ENCODE measurements around the gene FAM135A.
"Not testable (repeated sequence)": the region's sequence is repeated elsewhere in the genome, so short reads cannot be mapped to it uniquely, and the experiment has no call there.

The FAM135A gene

DNA sequence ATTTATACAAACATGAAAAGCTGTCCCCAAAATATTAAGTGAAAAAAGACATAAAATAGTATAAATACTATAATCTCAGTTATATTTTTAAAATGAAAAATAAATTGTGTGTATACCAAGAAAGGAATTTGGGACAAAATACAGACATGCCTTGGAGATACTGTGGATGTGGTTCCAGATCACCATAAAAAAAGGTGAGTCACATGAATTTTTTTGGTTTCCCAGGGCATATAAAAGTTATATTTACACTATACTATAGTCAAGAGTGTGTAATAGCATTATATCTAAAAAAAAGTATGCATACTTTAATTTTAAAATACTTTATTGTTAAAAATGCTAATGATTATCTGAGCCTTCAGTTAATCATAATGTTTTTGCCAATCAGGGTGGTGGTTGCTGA lies 136.0 kb downstream of the FAM135A start:
- DNase-seq = no peak

DNA sequence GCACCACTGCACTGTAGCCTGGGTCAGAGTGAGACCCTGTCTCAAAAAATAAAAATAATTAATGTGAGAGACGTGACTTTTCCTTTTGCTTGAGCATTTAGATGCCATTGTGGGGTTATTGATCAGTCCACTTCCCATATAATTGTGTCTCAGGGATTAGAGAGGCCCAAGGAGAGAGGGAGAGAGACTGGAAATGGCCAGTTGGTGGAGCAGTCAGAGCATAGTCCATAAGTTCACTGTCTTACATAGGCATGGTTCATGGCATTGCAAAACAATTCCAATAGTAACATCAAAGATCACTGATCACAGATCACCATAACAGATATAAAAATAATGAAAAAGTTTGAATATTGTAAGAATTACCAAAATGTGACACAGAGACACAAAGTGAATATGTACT lies 138.3 kb downstream of the FAM135A start:
- no peak for DNase-seq

DNA sequence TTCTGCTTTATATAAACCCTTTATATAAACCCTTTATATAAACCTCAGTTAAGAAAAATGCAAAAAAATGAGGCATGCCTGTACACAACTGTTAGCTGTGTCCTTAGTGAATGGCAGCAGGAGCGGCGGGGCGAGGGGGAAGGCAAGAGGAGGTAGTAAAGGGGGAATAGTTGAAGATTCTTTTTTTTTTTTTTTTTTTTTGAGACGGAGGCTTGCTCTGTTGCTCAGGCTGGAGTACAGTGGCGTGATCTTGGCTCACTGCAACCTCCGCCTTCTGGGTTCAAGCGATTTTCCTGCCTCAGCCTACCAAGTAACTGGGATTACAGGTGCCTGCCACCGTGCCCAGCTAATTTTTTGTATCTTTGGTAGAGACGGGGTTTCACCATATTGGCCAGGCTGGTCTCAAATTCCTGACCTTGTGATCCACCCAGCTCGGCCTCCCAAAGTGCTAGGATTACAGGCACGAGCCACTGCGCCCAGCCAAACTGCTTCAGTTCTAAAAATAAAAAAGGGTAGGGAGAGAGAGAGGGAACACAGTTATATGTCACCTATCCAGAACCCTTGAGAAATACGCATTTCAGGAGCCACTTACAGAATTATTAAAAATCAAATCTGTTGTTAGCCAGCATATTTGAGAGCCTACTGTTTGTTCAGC lies 139.1 kb downstream of the FAM135A start:
- DNase-seq = not testable (repeated sequence)

DNA sequence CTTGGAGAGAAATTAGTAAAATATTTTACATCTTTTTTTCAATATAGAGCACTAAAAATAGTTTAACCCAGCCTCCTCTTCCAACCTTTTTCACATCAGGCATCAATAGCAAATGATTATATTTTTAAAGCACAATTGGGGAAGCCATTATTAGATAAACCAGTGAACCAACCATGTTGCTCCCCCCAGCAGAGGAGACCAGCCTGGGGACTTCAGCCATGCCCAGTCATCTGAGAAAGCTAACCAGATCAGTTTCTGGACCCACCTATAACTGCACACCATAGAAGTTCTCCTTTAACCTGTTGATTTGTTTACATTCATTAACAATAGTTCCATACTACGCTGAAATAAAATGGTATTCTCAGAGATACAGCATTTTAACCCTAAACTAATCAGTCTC lies 139.7 kb downstream of the FAM135A start:
- no peak for DNase-seq

DNA sequence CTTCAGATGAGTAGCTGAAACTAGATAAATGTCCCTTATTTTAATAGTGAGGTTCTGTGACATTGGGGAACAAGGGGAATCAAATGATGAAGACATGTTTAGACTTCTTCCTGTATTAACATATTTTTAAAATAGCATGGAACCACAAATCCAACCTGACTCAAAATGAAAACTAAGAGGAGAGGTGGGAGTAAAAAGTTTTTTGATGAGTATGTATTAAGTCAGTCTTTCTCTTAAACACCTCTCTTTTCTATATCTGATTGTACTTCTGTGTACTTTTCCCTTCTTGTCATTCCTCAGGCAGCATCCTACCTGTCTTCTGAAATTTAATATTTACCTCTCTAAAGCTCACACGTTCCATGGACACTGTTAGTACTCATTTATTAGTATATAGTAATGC lies 144.7 kb downstream of the FAM135A start:
- no peak for DNase-seq

GRCh38 chr6:70562401-70562800 lies 149.1 kb downstream of the FAM135A start:
- DNase-seq = not testable (repeated sequence)

DNA sequence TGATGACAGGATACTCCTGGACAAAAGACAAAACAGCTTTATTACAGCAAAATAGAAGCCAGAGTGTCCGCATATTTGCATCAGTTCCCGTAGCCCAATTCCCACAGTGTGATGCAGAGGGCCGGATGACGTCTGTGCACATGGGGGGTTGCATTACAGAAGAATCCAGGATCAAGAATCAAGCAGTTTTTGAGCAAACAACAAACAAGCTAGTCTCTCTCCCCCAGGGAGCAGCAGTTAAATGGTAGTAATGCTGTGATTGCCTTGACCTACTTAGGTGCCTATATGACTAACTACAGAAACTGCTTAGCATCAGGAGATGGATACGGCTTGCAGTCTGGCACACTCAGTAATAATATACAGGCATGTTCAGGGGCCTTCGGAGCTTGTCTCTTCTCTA lies 150.2 kb downstream of the FAM135A start:
- DNase-seq = no peak

GRCh38 chr6:70566751-70567382 lies 153.6 kb downstream of the FAM135A start, which contains the start of gene SDHAF4:
TSS of gene SDHAF4 (plus strand) at chr6:70566930. CDS start at chr6:70566941, 11 bp downstream.
- peak; percentile 38 for DNase-seq

DNA sequence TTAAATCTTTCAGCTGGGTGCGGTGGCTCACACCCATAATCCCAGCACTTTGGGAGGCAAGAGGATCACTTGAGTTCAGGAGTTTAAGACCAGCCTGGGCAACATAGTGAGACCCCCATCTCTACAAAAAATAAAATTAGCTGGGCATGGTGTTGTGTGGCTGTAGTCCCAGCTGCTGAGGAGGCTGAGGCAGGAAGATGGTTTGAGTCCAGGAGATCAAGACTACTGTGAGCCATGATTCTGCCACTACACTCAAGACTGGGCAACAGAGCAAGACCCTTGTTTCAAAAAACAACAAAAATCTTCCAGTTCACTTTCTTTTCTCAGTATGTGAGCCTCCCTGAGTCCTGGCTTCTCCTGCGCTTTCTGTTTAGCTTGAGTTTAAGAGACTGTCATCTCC lies 161.3 kb downstream of the FAM135A start:
- DNase-seq = no peak

GRCh38 chr6:70575899-70576495 lies 162.7 kb downstream of the FAM135A start:
- no peak for DNase-seq

- DNase-seq = no peak
Measured at GRCh38 chr6:70586114-70586513, 172.8 kb downstream of the FAM135A start.

DNA sequence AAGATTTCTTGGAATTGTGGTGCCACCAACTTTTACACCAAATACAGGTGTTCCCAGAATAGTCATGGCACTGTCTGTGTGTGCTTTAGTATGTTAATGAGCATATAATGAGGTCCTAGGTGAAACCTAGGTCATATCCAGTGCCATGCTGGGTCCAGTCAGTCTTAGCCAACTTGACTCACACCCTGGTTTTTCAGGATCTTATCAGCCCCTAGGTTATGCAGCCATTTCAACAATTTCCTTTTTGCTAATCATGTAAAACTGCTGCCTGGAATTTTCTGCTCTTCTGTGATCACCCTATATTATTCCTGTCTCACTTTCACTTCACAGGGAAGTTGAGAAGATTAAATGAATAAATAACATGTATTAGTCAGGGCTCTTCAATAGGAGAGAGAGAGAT lies 177.1 kb downstream of the FAM135A start:
- no peak for DNase-seq

GRCh38 chr6:70592391-70593117 lies 179.2 kb downstream of the FAM135A start:
- no peak for DNase-seq

GRCh38 chr6:70593118-70593486 lies 179.8 kb downstream of the FAM135A start:
- no peak for DNase-seq

- DNase-seq = no peak
Measured at GRCh38 chr6:70599187-70599586, 185.9 kb downstream of the FAM135A start.

- no peak for DNase-seq
Measured at GRCh38 chr6:70601014-70601413, 187.7 kb downstream of the FAM135A start.

- no peak for DNase-seq
Measured at GRCh38 chr6:70604254-70604653, 190.9 kb downstream of the FAM135A start.

DNA sequence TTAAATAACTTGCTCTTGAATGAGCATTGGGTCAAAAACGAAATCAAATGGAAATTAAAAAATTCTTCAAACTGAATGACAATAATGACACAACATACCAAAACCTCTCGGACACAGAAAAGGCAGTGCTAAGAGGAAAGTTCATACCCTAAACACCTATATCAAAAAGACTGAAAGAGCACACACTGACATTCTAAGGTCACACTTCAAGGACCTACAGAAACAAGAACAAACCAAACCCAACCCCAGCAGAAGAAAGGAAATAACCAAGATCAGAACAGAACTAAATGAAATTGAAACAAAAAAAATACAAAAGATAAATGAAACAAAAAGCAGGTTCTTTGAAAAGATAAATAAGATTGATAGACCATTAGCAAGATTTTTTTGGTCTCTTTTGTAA lies 194.1 kb downstream of the FAM135A start:
- DNase-seq = not testable (repeated sequence)

DNA sequence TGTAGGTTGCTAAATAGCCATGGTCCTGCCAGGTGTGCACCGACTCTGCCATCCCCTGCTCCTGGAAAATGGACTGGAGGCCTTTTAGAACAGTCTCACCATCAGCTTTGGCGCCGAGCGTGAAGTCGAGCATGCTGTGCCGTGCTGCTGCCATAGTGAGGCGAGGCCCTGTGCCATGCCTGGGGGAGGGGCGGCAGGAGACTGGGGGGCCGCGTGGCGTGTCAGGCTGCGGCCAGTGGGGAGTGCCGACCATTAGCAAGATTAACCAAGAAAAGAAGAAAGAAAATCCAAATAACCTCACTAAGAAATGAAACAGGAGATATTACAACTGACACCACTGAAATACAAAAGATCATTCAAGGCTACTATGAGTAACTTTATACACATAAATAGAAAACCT lies 195.9 kb downstream of the FAM135A start:
- not testable (repeated sequence) for DNase-seq
